GM23338 (cell line): ENCODE measurements around the gene PDE10A. TPM values are rescaled to one million over a fixed set of nuclear protein-coding genes. Genes with fewer than 3 reads are reported as not detected.

Experiments used
- ATAC-seq: fragments of 200-7000 bp; cut with Tn5 transposase; 3 replicates; pipeline ENCODE4 v1.9.1; 2020
- DNase-seq: peaks from one replicate; pipeline ENCODE4 v3.0.0-alpha.2; 2015; ENCODE audit warnings: low spot score
- H2AFZ ChIP-seq: fragments of 200-600 bp; sonication (generic); 2 replicates; pipeline ENCODE4 v1.8.0; 2016; ENCODE audit warnings: antibody characterized with exemption, mild to moderate bottlenecking, moderate library complexity
- H3F3A ChIP-seq: fragments of 200-600 bp; sonication (generic); replicated peaks from 2 replicates; pipeline ENCODE4 v1.8.0; 2017; ENCODE audit warnings: antibody characterized with exemption, mixed run types, low read depth
- H3K27ac ChIP-seq: fragments of 200-600 bp; sonication (generic); 2 replicates; pipeline ENCODE4 v1.6.1; 2016; ENCODE audit warnings: low read depth
- H3K27me3 ChIP-seq: fragments of 200-600 bp; sonication (generic); 2 replicates; pipeline ENCODE4 v1.8.0; 2016; ENCODE audit warnings: mild to moderate bottlenecking, mixed run types, moderate library complexity; ENCODE audit not compliant: insufficient read depth
- H3K36me3 ChIP-seq: fragments of 200-600 bp; sonication (generic); 2 replicates; pipeline ENCODE4 v1.8.0; 2016; ENCODE audit warnings: mild to moderate bottlenecking; ENCODE audit not compliant: insufficient read depth
- H3K4me1 ChIP-seq: fragments of 200-600 bp; sonication (generic); 2 replicates; pipeline ENCODE4 v1.8.0; 2016; ENCODE audit warnings: mild to moderate bottlenecking, moderate library complexity; ENCODE audit not compliant: insufficient read depth
- H3K4me2 ChIP-seq: fragments of 200-600 bp; sonication (generic); 2 replicates; pipeline ENCODE4 v1.7.1; 2017; ENCODE audit warnings: mixed run types
- H3K4me3 ChIP-seq: fragments of 200-600 bp; sonication (generic); 2 replicates; pipeline ENCODE4 v1.6.1; 2016; ENCODE audit warnings: mixed run types
- H3K79me2 ChIP-seq: fragments of 200-600 bp; sonication (generic); replicated peaks from 2 replicates; pipeline ENCODE4 v1.8.0; 2017; ENCODE audit warnings: mild to moderate bottlenecking; ENCODE audit not compliant: insufficient read depth
- H3K9me2 ChIP-seq: fragments of 200-600 bp; sonication (generic); 2 replicates; pipeline ENCODE4 v1.8.0; 2017; ENCODE audit not compliant: insufficient read depth
- H4K20me1 ChIP-seq: fragments of 200-600 bp; sonication (generic); replicated peaks from 2 replicates; pipeline ENCODE4 v1.8.0; 2017; ENCODE audit warnings: mild to moderate bottlenecking; ENCODE audit not compliant: insufficient read depth
- H3K27ac Mint-ChIP-seq: 2 replicates; pipeline ENCODE4 v1.8.0; 2020; ENCODE audit warnings: inconsistent platforms, mild to moderate bottlenecking, moderate library complexity, mixed read lengths
- H3K27me3 Mint-ChIP-seq: 3 replicates; pipeline ENCODE4 v1.8.0; 2022; ENCODE audit warnings: low read depth, mild to moderate bottlenecking, moderate library complexity, mixed read lengths, inconsistent platforms; ENCODE audit not compliant: insufficient read depth, poor library complexity
- H3K36me3 Mint-ChIP-seq: 3 replicates; pipeline ENCODE4 v1.8.0; 2021; ENCODE audit warnings: low read depth, mild to moderate bottlenecking, inconsistent platforms, moderate library complexity, mixed read lengths
- H3K4me1 Mint-ChIP-seq: 3 replicates; pipeline ENCODE4 v1.8.0; 2020; ENCODE audit warnings: mild to moderate bottlenecking, inconsistent platforms, mixed read lengths
- H3K4me3 Mint-ChIP-seq: 3 replicates; pipeline ENCODE4 v1.8.0; 2021; ENCODE audit warnings: moderate library complexity, mild to moderate bottlenecking, inconsistent platforms, mixed read lengths
- H3K9me3 Mint-ChIP-seq: 3 replicates; pipeline ENCODE4 v1.8.0; 2020; ENCODE audit warnings: moderate library complexity, mild to moderate bottlenecking, inconsistent platforms, mixed read lengths
- NANOG ChIP-seq: IDR thresholded peaks from 2 replicates; pipeline ENCODE4 v1.6.1; 2016; ENCODE audit warnings: antibody characterized with exemption, borderline replicate concordance
- polyA plus RNA-seq: library from polyadenylated mRNA; unstranded; fragments of >200 nt; fragmentation: Nextera tagmentation; extraction: Ambion mirVana; gene quantifications from 2 replicates; pipeline ENCODE4 v1.2.1, GENCODE V29; 2016
- total RNA-seq: library from RNA; depleted of rRNA; stranded (reverse); fragments of >200 nt; shearing (Covaris generic); gene quantifications from 2 replicates; pipeline ENCODE4 v1.2.3, GENCODE V29; 2014
- TF ChIP-seq, protein P1 (sequence below): fragments of 250-450 bp; sonication (Bioruptor Pico); IDR thresholded peaks from 2 replicates; pipeline ENCODE4 v1.5.0; 2020; ENCODE audit warnings: mild to moderate bottlenecking, moderate library complexity
- TF ChIP-seq, protein P2 (sequence below): IDR thresholded peaks from one replicate; pipeline ENCODE4 v1.6.1; 2018; ENCODE audit warnings: antibody characterized with exemption; ENCODE audit not compliant: unreplicated experiment

Gene PDE10A
- total and polyA plus RNA-seq, 2 experiments from 2014 or later = 0.50 to 3.9 TPM

DNA sequence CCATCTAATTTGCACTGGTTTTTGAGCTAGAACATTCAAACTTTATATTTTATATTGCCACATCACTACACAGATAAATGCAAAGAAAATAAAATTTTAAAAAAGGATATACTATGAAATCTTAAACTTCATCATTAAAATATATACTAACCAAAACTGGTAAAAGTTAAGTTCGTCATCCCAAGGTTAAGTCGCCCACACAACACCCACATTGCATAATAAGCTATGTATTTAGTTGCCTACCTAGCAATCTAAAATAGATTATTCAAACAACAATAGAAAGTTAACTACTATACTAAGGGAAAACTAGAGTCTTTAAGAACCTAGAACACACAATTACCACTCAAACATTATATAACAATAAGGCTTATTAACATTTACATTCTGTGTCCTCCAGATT, 24.5 kb downstream of the PDE10A start:
- Mint-ChIP-seq H3K4me1 (peaks cover 47% of the 10 kb centered on the region), H3K36me3 (no peaks in the 10 kb centered on the region), H3K27me3 (peaks cover 12% of the 10 kb centered on the region), H3K27ac (no peak overlapping the region), H3K9me3 (no peaks in the 10 kb centered on the region), H3K4me3 (no peak overlapping the region)
- H3F3A ChIP-seq = 0 out of 2 replicates have a peak, but pooled peaks cover 7% of the 10 kb centered on the region
- H3K4me2 ChIP-seq = peak overlapping the region; percentile 62; the same call in 1 of the 2 replicates
- no peaks in the 10 kb centered on the region for H3K27me3 ChIP-seq
- no peak overlapping the region for H2AFZ ChIP-seq
- no peak overlapping the region for H3K4me3 ChIP-seq
- H3K79me2 ChIP-seq = no peaks in the 10 kb centered on the region; the same call in 1 of the 2 replicates
- H3K27ac ChIP-seq = no peak overlapping the region
- DNase-seq (no peak), ATAC-seq (no peak)
- H3K9me2 ChIP-seq = no peaks in the 10 kb centered on the region
- H3K36me3 ChIP-seq = no peaks in the 10 kb centered on the region
- TF ChIP-seq, protein P1, sequence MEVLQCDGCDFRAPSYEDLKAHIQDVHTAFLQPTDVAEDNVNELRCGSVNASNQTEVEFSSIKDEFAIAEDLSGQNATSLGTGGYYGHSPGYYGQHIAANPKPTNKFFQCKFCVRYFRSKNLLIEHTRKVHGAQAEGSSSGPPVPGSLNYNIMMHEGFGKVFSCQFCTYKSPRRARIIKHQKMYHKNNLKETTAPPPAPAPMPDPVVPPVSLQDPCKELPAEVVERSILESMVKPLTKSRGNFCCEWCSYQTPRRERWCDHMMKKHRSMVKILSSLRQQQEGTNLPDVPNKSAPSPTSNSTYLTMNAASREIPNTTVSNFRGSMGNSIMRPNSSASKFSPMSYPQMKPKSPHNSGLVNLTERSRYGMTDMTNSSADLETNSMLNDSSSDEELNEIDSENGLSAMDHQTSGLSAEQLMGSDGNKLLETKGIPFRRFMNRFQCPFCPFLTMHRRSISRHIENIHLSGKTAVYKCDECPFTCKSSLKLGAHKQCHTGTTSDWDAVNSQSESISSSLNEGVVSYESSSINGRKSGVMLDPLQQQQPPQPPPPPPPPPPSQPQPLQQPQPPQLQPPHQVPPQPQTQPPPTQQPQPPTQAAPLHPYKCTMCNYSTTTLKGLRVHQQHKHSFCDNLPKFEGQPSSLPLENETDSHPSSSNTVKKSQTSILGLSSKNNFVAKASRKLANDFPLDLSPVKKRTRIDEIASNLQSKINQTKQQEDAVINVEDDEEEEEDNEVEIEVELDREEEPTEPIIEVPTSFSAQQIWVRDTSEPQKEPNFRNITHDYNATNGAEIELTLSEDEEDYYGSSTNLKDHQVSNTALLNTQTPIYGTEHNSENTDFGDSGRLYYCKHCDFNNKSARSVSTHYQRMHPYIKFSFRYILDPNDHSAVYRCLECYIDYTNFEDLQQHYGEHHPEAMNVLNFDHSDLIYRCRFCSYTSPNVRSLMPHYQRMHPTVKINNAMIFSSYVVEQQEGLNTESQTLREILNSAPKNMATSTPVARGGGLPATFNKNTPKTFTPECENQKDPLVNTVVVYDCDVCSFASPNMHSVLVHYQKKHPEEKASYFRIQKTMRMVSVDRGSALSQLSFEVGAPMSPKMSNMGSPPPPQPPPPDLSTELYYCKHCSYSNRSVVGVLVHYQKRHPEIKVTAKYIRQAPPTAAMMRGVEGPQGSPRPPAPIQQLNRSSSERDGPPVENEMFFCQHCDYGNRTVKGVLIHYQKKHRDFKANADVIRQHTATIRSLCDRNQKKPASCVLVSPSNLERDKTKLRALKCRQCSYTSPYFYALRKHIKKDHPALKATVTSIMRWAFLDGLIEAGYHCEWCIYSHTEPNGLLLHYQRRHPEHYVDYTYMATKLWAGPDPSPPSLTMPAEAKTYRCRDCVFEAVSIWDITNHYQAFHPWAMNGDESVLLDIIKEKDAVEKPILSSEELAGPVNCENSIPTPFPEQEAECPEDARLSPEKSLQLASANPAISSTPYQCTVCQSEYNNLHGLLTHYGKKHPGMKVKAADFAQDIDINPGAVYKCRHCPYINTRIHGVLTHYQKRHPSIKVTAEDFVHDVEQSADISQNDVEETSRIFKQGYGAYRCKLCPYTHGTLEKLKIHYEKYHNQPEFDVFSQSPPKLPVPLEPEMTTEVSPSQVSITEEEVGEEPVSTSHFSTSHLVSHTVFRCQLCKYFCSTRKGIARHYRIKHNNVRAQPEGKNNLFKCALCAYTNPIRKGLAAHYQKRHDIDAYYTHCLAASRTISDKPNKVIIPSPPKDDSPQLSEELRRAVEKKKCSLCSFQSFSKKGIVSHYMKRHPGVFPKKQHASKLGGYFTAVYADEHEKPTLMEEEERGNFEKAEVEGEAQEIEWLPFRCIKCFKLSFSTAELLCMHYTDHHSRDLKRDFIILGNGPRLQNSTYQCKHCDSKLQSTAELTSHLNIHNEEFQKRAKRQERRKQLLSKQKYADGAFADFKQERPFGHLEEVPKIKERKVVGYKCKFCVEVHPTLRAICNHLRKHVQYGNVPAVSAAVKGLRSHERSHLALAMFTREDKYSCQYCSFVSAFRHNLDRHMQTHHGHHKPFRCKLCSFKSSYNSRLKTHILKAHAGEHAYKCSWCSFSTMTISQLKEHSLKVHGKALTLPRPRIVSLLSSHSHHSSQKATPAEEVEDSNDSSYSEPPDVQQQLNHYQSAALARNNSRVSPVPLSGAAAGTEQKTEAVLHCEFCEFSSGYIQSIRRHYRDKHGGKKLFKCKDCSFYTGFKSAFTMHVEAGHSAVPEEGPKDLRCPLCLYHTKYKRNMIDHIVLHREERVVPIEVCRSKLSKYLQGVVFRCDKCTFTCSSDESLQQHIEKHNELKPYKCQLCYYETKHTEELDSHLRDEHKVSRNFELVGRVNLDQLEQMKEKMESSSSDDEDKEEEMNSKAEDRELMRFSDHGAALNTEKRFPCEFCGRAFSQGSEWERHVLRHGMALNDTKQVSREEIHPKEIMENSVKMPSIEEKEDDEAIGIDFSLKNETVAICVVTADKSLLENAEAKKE (CRISPR knock-in tag) = no peak
- no peak for TF ChIP-seq NANOG
- TF ChIP-seq, protein P2, sequence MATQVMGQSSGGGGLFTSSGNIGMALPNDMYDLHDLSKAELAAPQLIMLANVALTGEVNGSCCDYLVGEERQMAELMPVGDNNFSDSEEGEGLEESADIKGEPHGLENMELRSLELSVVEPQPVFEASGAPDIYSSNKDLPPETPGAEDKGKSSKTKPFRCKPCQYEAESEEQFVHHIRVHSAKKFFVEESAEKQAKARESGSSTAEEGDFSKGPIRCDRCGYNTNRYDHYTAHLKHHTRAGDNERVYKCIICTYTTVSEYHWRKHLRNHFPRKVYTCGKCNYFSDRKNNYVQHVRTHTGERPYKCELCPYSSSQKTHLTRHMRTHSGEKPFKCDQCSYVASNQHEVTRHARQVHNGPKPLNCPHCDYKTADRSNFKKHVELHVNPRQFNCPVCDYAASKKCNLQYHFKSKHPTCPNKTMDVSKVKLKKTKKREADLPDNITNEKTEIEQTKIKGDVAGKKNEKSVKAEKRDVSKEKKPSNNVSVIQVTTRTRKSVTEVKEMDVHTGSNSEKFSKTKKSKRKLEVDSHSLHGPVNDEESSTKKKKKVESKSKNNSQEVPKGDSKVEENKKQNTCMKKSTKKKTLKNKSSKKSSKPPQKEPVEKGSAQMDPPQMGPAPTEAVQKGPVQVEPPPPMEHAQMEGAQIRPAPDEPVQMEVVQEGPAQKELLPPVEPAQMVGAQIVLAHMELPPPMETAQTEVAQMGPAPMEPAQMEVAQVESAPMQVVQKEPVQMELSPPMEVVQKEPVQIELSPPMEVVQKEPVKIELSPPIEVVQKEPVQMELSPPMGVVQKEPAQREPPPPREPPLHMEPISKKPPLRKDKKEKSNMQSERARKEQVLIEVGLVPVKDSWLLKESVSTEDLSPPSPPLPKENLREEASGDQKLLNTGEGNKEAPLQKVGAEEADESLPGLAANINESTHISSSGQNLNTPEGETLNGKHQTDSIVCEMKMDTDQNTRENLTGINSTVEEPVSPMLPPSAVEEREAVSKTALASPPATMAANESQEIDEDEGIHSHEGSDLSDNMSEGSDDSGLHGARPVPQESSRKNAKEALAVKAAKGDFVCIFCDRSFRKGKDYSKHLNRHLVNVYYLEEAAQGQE = no peak
- H4K20me1 ChIP-seq = no peaks in the 10 kb centered on the region
- H3K4me1 ChIP-seq = peaks cover 38% of the 10 kb centered on the region
